Natural killer cell (primary cell): Measurements from ENCODE around the gene PCYT1B. TPM values are rescaled to one million over a fixed set of nuclear protein-coding genes. Genes with fewer than 3 reads are reported as not detected.

Experiments used
- ATAC-seq, 3 donors: fragments of 150-1000 bp in 2 of 3; fragments of 200-7000 bp in 1 of 3; cut with Tn5 transposase; 1 replicate in 1 of 3; 2 replicates in 2 of 3; pipeline ENCODE4 v1.10.0; 2021; ENCODE audit warnings: mild to moderate bottlenecking in 2 of 3, moderate library complexity in 2 of 3
- DNase-seq, 2 donors: peaks; one replicate each; pipeline versions ENCODE4 v3.0.0 to v3.0.0-alpha.2; 2013 to 2021; ENCODE audit warnings: mixed read lengths in 1 of 2
- H3K27ac ChIP-seq: one replicate; pipeline ENCODE4 v1.5.1; 2013; ENCODE audit warnings: mild to moderate bottlenecking, low read length
- H3K27me3 ChIP-seq: one replicate; pipeline ENCODE4 v1.6.1; 2013; ENCODE audit warnings: low read length; ENCODE audit not compliant: control insufficient read depth, insufficient read depth
- H3K36me3 ChIP-seq: one replicate; pipeline ENCODE4 v1.6.1; 2013; ENCODE audit warnings: low read length; ENCODE audit not compliant: control insufficient read depth, insufficient read depth
- H3K4me1 ChIP-seq: one replicate; pipeline ENCODE4 v1.6.1; 2013; ENCODE audit warnings: low read length; ENCODE audit not compliant: control insufficient read depth, insufficient read depth
- H3K4me3 ChIP-seq: one replicate; pipeline ENCODE4 v1.5.1; 2013; ENCODE audit warnings: low read length
- H3K9me3 ChIP-seq: one replicate; pipeline ENCODE4 v1.6.1; 2013; ENCODE audit warnings: low read length; ENCODE audit not compliant: control insufficient read depth, insufficient read depth
- H3K27ac Mint-ChIP-seq, 2 donors: one replicate each; pipeline ENCODE4 v1.8.0; 2022; ENCODE audit warnings: mild to moderate bottlenecking in 2 of 2, mixed read lengths in 2 of 2, moderate library complexity in 1 of 2
- H3K27me3 Mint-ChIP-seq, 2 donors: one replicate each; pipeline ENCODE4 v1.8.0; 2022; ENCODE audit warnings: low read depth in 2 of 2, mixed read lengths in 2 of 2
- H3K36me3 Mint-ChIP-seq: one replicate; pipeline ENCODE4 v1.8.0; 2022; ENCODE audit warnings: mixed read lengths
- H3K4me1 Mint-ChIP-seq, 2 donors: one replicate each; pipeline ENCODE4 v1.8.0; 2022; ENCODE audit warnings: mixed read lengths in 2 of 2
- H3K4me3 Mint-ChIP-seq: one replicate; pipeline ENCODE4 v1.8.0; 2022; ENCODE audit warnings: mild to moderate bottlenecking, moderate library complexity, mixed read lengths
- H3K9me3 Mint-ChIP-seq, 2 donors: one replicate each; pipeline ENCODE4 v1.8.0; 2022; ENCODE audit warnings: mixed read lengths in 2 of 2
- CTCF ChIP-seq: fragments of 200-600 bp; IDR thresholded peaks from one replicate; pipeline ENCODE4 v1.8.0; 2022; ENCODE audit warnings: antibody characterized with exemption
- WGBS: methylation state at CpG from one replicate; pipeline ENCODE4 v1.1.7; 2013; ENCODE audit warnings: missing lambda C conversion rate; ENCODE audit not compliant: insufficient coverage; 5-methylcytosine and 5-hydroxymethylcytosine counted together
- intact Hi-C: fragments of 100-400 bp; cut with micrococcal nuclease; formaldehyde crosslinking; loops from one replicate; pipeline ENCODE4 v1.14.2; 2022
- total RNA-seq, 4 donors: library from RNA; stranded (reverse); fragments of 120-200 nt in 1 of 4; gene quantifications; one replicate each; pipeline versions ENCODE4 v1.2.3 to v1.2.4, GENCODE V29; 2013 to 2022

Gene PCYT1B
- total RNA-seq, 3 donors from 2014 or later (not counting 1 experiment from before 2014, with no cell fraction given) = 0.41 to 0.48 (median 0.42) TPM

DNA sequence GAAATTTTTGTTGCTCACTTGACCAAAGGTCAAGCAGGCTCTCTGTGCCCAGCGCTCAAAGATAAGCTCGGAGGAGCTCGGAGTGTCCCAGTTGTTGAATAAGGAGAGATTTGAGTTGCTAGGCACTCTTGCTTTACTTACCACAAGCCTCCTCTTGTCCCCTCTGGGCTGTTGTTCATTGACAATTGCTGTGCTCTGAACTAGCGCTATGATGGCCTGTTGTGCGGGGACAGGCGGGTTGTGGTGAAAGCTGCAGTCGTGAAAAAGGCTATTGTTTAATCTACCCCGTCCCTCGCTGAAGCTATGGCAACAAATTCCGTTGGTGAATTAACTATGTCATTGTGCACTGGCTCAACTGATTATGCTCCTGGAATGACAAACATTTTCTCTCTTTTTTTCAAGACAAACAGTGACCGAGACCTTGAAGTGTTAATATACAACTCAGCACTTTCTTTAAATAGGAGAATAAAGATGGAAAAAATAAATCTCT is 25.6 kb upstream of the PCYT1B start:
- H3K9me3 Mint-ChIP-seq = no peaks in the 10 kb centered on the region
- no peak for DNase-seq
- no peak overlapping the region for H3K4me3 Mint-ChIP-seq
- WGBS = 93% methylated on average over 10 of the region's 11 CpGs
- intact Hi-C loops = no loop called here
- H3K36me3 Mint-ChIP-seq = no peaks in the 10 kb centered on the region
- no peak overlapping the region for H3K27ac Mint-ChIP-seq
- no peaks in the 10 kb centered on the region for H3K4me1 Mint-ChIP-seq
- Histone ChIP-seq H3K9me3 (no peaks in the 10 kb centered on the region), H3K36me3 (no peaks in the 10 kb centered on the region), H3K4me3 (no peak overlapping the region), H3K27ac (no peak overlapping the region), H3K27me3 (peaks cover 2% of the 10 kb centered on the region), H3K4me1 (no peaks in the 10 kb centered on the region)
- TF ChIP-seq CTCF = no peak
- ATAC-seq = no peak
- H3K27me3 Mint-ChIP-seq = peaks cover 5 to 14% of the 10 kb centered on the region in 2 donors

- no peaks in the 10 kb centered on the region for H3K27me3 ChIP-seq
- H3K36me3 ChIP-seq = no peaks in the 10 kb centered on the region
- H3K9me3 ChIP-seq = no peaks in the 10 kb centered on the region
- H3K4me1 ChIP-seq = no peaks in the 10 kb centered on the region
- H3K4me1 Mint-ChIP-seq = no peaks in the 10 kb centered on the region
- ATAC-seq = no peak
- intact Hi-C loops = no loop called here
- H3K27me3 Mint-ChIP-seq = peaks cover 4 to 29% of the 10 kb centered on the region in 2 donors
- H3K4me3 ChIP-seq = no peak overlapping the region
- WGBS = no CpG with 5 or more reads among the region's 3 CpGs
- H3K9me3 Mint-ChIP-seq = no peaks in the 10 kb centered on the region
- no peaks in the 10 kb centered on the region for H3K36me3 Mint-ChIP-seq
- no peak overlapping the region for H3K27ac ChIP-seq
- no peak overlapping the region for H3K4me3 Mint-ChIP-seq
- no peak for DNase-seq
- TF ChIP-seq CTCF = no peak
- H3K27ac Mint-ChIP-seq = no peak overlapping the region
These were observed 21.0 kb upstream of the PCYT1B start for GRCh38 chrX:24668111-24668510.

- Mint-ChIP-seq H3K36me3 (no peaks in the 10 kb centered on the region), H3K4me3 (no peak overlapping the region), H3K27ac (no peak overlapping the region), H3K27me3 (peaks cover 4 to 15% of the 10 kb centered on the region in 2 donors), H3K9me3 (no peaks in the 10 kb centered on the region), H3K4me1 (no peaks in the 10 kb centered on the region)
- ATAC-seq = no peak
- Histone ChIP-seq H3K9me3 (no peaks in the 10 kb centered on the region), H3K4me1 (no peaks in the 10 kb centered on the region), H3K27me3 (no peaks in the 10 kb centered on the region), H3K27ac (no peak overlapping the region), H3K36me3 (no peaks in the 10 kb centered on the region), H3K4me3 (no peak overlapping the region)
- 84% methylated on average over 4 of the region's 4 CpGs for WGBS
- no peak for TF ChIP-seq CTCF
- no peak for DNase-seq
- intact Hi-C loops = no loop called here
These were observed 15.2 kb upstream of the PCYT1B start for GRCh38 chrX:24662352-24662751.

DNA sequence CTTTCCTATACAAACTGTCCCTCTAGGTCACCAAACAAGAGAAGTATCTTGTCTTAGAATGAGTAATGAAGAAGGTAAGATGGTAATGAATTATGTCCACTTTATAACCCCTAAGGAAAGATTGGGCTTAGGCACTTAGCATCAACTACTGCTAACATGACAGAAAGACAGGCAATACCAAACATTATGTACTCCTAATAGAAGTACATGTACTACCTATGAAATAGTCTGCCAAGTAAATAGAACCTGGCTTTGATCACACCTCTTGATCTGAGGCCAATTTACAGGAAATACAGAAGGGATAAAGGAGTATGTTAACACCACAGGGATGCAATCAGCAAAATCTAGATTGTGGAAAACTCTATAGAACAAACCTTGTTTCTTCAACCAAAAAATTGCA is 14.1 kb upstream of the PCYT1B start:
- Histone ChIP-seq H3K4me3 (no peak overlapping the region), H3K4me1 (no peaks in the 10 kb centered on the region), H3K9me3 (no peaks in the 10 kb centered on the region), H3K36me3 (no peaks in the 10 kb centered on the region), H3K27me3 (no peaks in the 10 kb centered on the region), H3K27ac (no peak overlapping the region)
- H3K4me3 Mint-ChIP-seq = no peak overlapping the region
- H3K27me3 Mint-ChIP-seq = peaks cover under 1 to 6% of the 10 kb centered on the region in 2 donors
- no peaks in the 10 kb centered on the region for H3K9me3 Mint-ChIP-seq
- H3K27ac Mint-ChIP-seq = no peak overlapping the region
- no peak for ATAC-seq
- intact Hi-C loops = no loop called here
- no peaks in the 10 kb centered on the region for H3K4me1 Mint-ChIP-seq
- no peak for DNase-seq
- H3K36me3 Mint-ChIP-seq = no peaks in the 10 kb centered on the region
- TF ChIP-seq CTCF = no peak
